Adrenal gland (tissue), 12 donors: ENCODE data around the gene TPRG1L. TPM values are rescaled to one million over a fixed set of nuclear protein-coding genes. Genes with fewer than 3 reads are reported as not detected.

Experiments
- DNase-seq, 7 donors: peaks; one replicate each; pipeline ENCODE4 v3.0.0-alpha.2; 2019 to 2020
- H3K27ac ChIP-seq, 5 donors: fragments of 200-600 bp; sonication (generic) in 4 of 5; 1 replicate in 3 of 5; 2 replicates in 2 of 5; pipeline versions ENCODE4 v1.5.1 to v1.8.0; 2016 to 2020; ENCODE audit warnings: mild to moderate bottlenecking in 1 of 5
- H3K27me3 ChIP-seq: fragments of 200-600 bp; 2 replicates; pipeline ENCODE4 v1.8.0; 2021
- H3K36me3 ChIP-seq, 2 donors: fragments of 200-600 bp; replicated peaks in 1 of 2; 1 replicate in 1 of 2; 2 replicates in 1 of 2; pipeline versions ENCODE4 v1.5.1 to v1.8.0; 2018 to 2022
- H3K4me1 ChIP-seq, 2 donors: fragments of 200-600 bp; replicated peaks in 1 of 2; 1 replicate in 1 of 2; 2 replicates in 1 of 2; pipeline versions ENCODE4 v1.5.1 to v1.8.0; 2018 to 2021
- H3K4me3 ChIP-seq, 4 donors: fragments of 200-600 bp; sonication (generic) in 3 of 4; one replicate each; pipeline ENCODE4 v1.5.1; 2016 to 2018
- H3K9me3 ChIP-seq, 3 donors: fragments of 200-600 bp; sonication (generic) in 1 of 3; replicated peaks in 1 of 3; 1 replicate in 2 of 3; 2 replicates in 1 of 3; pipeline versions ENCODE4 v1.5.1 to v1.8.0; 2016 to 2021
- POLR2A ChIP-seq, 2 donors: fragments of 450-650 bp; IDR thresholded peaks; one replicate each; pipeline ENCODE4 v1.6.1; 2017; ENCODE audit warnings: antibody characterized with exemption in 2 of 2, mild to moderate bottlenecking in 2 of 2, moderate library complexity in 1 of 2
- WGBS, 4 donors: extraction: QIAGEN DNeasy Blood & Tissue Kit in 2 of 4; methylation state at CpG; one replicate each; pipeline versions ENCODE4 v1.1.5 to v1.1.7; 2013 to 2017; 5-methylcytosine and 5-hydroxymethylcytosine counted together
- intact Hi-C, 2 donors: fragments of 100-400 bp; cut with DNase I; formaldehyde crosslinking; loops; one replicate each; pipeline versions ENCODE4 v1.14.1 to v1.15.0; 2022 to 2023
- polyA plus RNA-seq, 3 donors: library from polyadenylated mRNA; stranded (reverse); fragments of 200-250 nt in 2 of 3; fragments of 350-450 nt in 1 of 3; fragmentation: Illumina TruSeq in 1 of 3; extraction: RNeasy Lipid Tissue Mini Kit (QIAGEN cat#74804) in 1 of 3; gene quantifications; one replicate each; pipeline ENCODE4 v1.2.3, GENCODE V29; 2013 to 2014
- total RNA-seq, 9 donors: library from RNA; depleted of rRNA in 4 of 9; stranded (reverse); fragments of >200 nt in 4 of 9; fragments of 120-200 nt in 1 of 9; fragmentation: NEBNext Ultra II Directional in 1 of 9; extraction: Animal tissue kit (Norgen Biotek cat#: 25700) in 1 of 9; gene quantifications; one replicate each; pipeline versions ENCODE4 v1.1.0 to v1.2.4, GENCODE V29; 2013 to 2023
- TF ChIP-seq, protein P1 (sequence below), 6 experiments: fragments of 450-650 bp in 4 of 6; fragments of 200-600 bp in 2 of 6; sonication (generic) in 1 of 6; IDR thresholded peaks; 1 replicate in 5 of 6; 2 replicates in 1 of 6; pipeline versions ENCODE4 v1.5.1 to v1.8.0; 2016 to 2021; ENCODE audit warnings: antibody characterized with exemption in 6 of 6, mild to moderate bottlenecking in 2 of 6, moderate library complexity in 1 of 6
- donor health status: healthy with polysubstance abuse.
- donor health status: Bipolar disorder and iron deficiency.
- donor health status: DM: yes; HTN: yes; CAD: no.
- donor health status: DM: no; HTN: no; CAD: no.
- donor health status: DM: no; HTN: no; CAD: no.
- donor health status: DM: yes; HTN: yes; CAD: no.

TPRG1L gene
- total and polyA plus RNA-seq, 12 donors = 15.8 to 52.1 (median 41.4) TPM

GRCh38 chr1:3638676-3639075, 13.9 kb downstream of the TPRG1L start:
- no peak overlapping the region for H3K4me3 ChIP-seq
- H3K9me3 ChIP-seq = no peaks in the 10 kb centered on the region
- H3K27me3 ChIP-seq = no peaks in the 10 kb centered on the region
- intact Hi-C loops = no loop called here
- no peaks in the 10 kb centered on the region for H3K4me1 ChIP-seq
- H3K27ac ChIP-seq = no peak overlapping the region
- peaks cover 0 to 50% of the 10 kb centered on the region in 2 donors for H3K36me3 ChIP-seq
- DNase-seq = no peak
- TF ChIP-seq, protein P1, sequence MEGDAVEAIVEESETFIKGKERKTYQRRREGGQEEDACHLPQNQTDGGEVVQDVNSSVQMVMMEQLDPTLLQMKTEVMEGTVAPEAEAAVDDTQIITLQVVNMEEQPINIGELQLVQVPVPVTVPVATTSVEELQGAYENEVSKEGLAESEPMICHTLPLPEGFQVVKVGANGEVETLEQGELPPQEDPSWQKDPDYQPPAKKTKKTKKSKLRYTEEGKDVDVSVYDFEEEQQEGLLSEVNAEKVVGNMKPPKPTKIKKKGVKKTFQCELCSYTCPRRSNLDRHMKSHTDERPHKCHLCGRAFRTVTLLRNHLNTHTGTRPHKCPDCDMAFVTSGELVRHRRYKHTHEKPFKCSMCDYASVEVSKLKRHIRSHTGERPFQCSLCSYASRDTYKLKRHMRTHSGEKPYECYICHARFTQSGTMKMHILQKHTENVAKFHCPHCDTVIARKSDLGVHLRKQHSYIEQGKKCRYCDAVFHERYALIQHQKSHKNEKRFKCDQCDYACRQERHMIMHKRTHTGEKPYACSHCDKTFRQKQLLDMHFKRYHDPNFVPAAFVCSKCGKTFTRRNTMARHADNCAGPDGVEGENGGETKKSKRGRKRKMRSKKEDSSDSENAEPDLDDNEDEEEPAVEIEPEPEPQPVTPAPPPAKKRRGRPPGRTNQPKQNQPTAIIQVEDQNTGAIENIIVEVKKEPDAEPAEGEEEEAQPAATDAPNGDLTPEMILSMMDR (IDR thresholded peaks at IDR 0.05) = no peak
- no peak for TF ChIP-seq POLR2A (IDR thresholded peaks at IDR 0.05)
- 92 to 96% (median 95%) methylated on average over 15 of the region's 15 CpGs for WGBS, 4 donors

- intact Hi-C loops = no loop called here
- 92 to 95% (median 94%) methylated on average over 14 to 23 of the region's 23 CpGs for WGBS, 4 donors
- Histone ChIP-seq H3K27ac (no peak overlapping the region), H3K9me3 (no peaks in the 10 kb centered on the region), H3K36me3 (peaks cover 0 to 42% of the 10 kb centered on the region in 2 donors), H3K4me3 (no peak overlapping the region), H3K27me3 (no peaks in the 10 kb centered on the region), H3K4me1 (no peaks in the 10 kb centered on the region)
- no peak for TF ChIP-seq POLR2A (IDR thresholded peaks at IDR 0.05)
- TF ChIP-seq, protein P1 (IDR thresholded peaks at IDR 0.05) = no peak
- no peak for DNase-seq
These were observed 14.6 kb downstream of the TPRG1L start for GRCh38 chr1:3639397-3639911.

- intact Hi-C loops = no loop called here
- no peak for DNase-seq
- H3K36me3 ChIP-seq = peaks cover 0 to 34% of the 10 kb centered on the region in 2 donors
These were observed 15.5 kb downstream of the TPRG1L start for GRCh38 chr1:3640121-3640837.

DNA sequence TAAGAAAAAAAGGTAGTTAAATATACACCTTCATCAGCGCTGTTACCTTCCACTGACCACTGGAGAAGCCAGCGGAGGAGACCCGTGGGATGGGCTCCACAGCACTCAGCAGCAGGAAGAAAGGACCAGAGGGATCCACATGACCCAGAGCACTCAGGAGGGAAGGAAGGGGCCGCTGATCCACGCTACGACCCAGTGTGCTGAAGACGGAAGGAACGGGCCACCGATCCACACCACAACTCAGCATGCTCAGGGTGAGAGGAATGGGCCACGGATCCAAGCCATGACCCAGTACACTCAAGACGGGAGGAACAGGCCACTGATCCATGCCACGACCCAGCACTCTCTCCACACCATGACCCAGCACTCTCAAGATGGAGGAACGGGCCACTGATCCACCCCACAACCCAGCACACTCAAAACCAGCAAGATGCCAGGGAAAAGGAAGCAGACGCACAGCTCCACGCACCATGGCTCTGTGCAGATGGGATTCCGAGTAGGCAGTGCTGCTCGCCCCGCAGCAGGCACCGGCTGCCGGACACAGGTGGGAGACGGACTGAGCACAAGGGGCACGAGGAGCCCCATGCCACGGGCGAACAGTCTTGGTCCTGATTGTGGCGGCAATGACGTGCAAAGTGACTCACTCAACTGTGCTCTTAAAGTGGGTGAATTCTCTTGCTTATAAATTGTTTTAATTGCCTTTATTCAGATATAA, 16.4 kb downstream of the TPRG1L start:
- H3K27me3 ChIP-seq = no peaks in the 10 kb centered on the region
- intact Hi-C loops = no loop called here
- no peak overlapping the region for H3K27ac ChIP-seq
- 92 to 95% (median 93%) methylated on average over 24 to 26 of the region's 26 CpGs for WGBS, 4 donors
- H3K4me3 ChIP-seq = no peak overlapping the region
- TF ChIP-seq, protein P1 (IDR thresholded peaks at IDR 0.05) = no peak
- no peak for TF ChIP-seq POLR2A (IDR thresholded peaks at IDR 0.05)
- H3K4me1 ChIP-seq = no peaks in the 10 kb centered on the region
- peaks cover 0 to 28% of the 10 kb centered on the region in 2 donors for H3K36me3 ChIP-seq
- DNase-seq = no peak
- no peaks in the 10 kb centered on the region for H3K9me3 ChIP-seq

More at GRCh38 chr1:3640121-3640837, 15.5 kb downstream of the TPRG1L start:
- WGBS, 4 donors = 91 to 92% (median 91%) methylated on average over 11 to 36 of the region's 36 CpGs
- H3K4me3 ChIP-seq = no peak overlapping the region
- no peaks in the 10 kb centered on the region for H3K4me1 ChIP-seq
- no peak overlapping the region for H3K27ac ChIP-seq
- no peaks in the 10 kb centered on the region for H3K9me3 ChIP-seq
- H3K27me3 ChIP-seq = no peaks in the 10 kb centered on the region
- no peak for TF ChIP-seq POLR2A (IDR thresholded peaks at IDR 0.05)
- TF ChIP-seq, protein P1 (IDR thresholded peaks at IDR 0.05) = no peak
